Activated naive CD8-positive, alpha-beta T cell treated with anti-CD3 and anti-CD28 coated beads for 36 hours (primary cell): Measurements from ENCODE around the gene EXOC3. TPM values are rescaled to one million over a fixed set of nuclear protein-coding genes. Genes with fewer than 3 reads are reported as not detected.

Experiments
- DNase-seq: peaks from one replicate; pipeline ENCODE4 v3.0.0; 2021
- H3K27ac Mint-ChIP-seq: one replicate; pipeline ENCODE4 v1.8.0; 2022; ENCODE audit warnings: mild to moderate bottlenecking, moderate library complexity, mixed read lengths
- H3K27me3 Mint-ChIP-seq: one replicate; pipeline ENCODE4 v1.8.0; 2022; ENCODE audit warnings: mild to moderate bottlenecking, mixed read lengths
- H3K36me3 Mint-ChIP-seq: one replicate; pipeline ENCODE4 v1.8.0; 2021; ENCODE audit warnings: mild to moderate bottlenecking, mixed read lengths
- H3K4me1 Mint-ChIP-seq: one replicate; pipeline ENCODE4 v1.8.0; 2021; ENCODE audit warnings: mixed read lengths
- H3K4me3 Mint-ChIP-seq: one replicate; pipeline ENCODE4 v1.8.0; 2022; ENCODE audit warnings: mild to moderate bottlenecking, moderate library complexity, mixed read lengths
- H3K9me3 Mint-ChIP-seq: one replicate; pipeline ENCODE4 v1.8.0; 2022; ENCODE audit warnings: mixed read lengths
- total RNA-seq, 2 experiments: library from RNA; stranded (reverse); gene quantifications; one replicate each; pipeline ENCODE4 v1.2.3, GENCODE V29; 2021

The EXOC3 gene
- total RNA-seq, 2 experiments from 2014 or later = 58.2 to 61.2 TPM

- Mint-ChIP-seq H3K4me1 (peaks cover 42% of the 10 kb centered on the region), H3K27ac (no peak overlapping the region), H3K9me3 (peaks cover 24% of the 10 kb centered on the region), H3K27me3 (no peaks in the 10 kb centered on the region), H3K4me3 (no peak overlapping the region), H3K36me3 (peaks cover 75% of the 10 kb centered on the region)
- no peak for DNase-seq
Measured at GRCh38 chr5:449151-449550, 6.2 kb downstream of the EXOC3 start.

- Mint-ChIP-seq H3K27ac (no peak overlapping the region), H3K9me3 (peaks cover 24% of the 10 kb centered on the region), H3K27me3 (no peaks in the 10 kb centered on the region), H3K4me3 (no peak overlapping the region), H3K4me1 (peaks cover 31% of the 10 kb centered on the region), H3K36me3 (peaks cover 70% of the 10 kb centered on the region)
- no peak for DNase-seq
Measured at GRCh38 chr5:451587-452458, 8.8 kb downstream of the EXOC3 start.

- H3K4me3 Mint-ChIP-seq = no peak overlapping the region
Measured at GRCh38 chr5:452978-453710, 10.2 kb downstream of the EXOC3 start.

GRCh38 chr5:453725-454481 lies 10.9 kb downstream of the EXOC3 start:
- peaks cover 68% of the 10 kb centered on the region for H3K36me3 Mint-ChIP-seq
- DNase-seq = no peak
- H3K27me3 Mint-ChIP-seq = no peaks in the 10 kb centered on the region
- peak overlapping the region; percentile 77 for H3K27ac Mint-ChIP-seq
- H3K4me1 Mint-ChIP-seq = peaks cover 37% of the 10 kb centered on the region
- H3K4me3 Mint-ChIP-seq = no peak overlapping the region
- peaks cover 24% of the 10 kb centered on the region for H3K9me3 Mint-ChIP-seq

More at GRCh38 chr5:452978-453710, 10.2 kb downstream of the EXOC3 start:
- Mint-ChIP-seq H3K4me1 (peaks cover 30% of the 10 kb centered on the region), H3K27ac (peak overlapping the region; percentile 58), H3K27me3 (no peaks in the 10 kb centered on the region), H3K36me3 (peaks cover 66% of the 10 kb centered on the region), H3K9me3 (peaks cover 24% of the 10 kb centered on the region)
- DNase-seq = no peak

- Mint-ChIP-seq H3K27me3 (no peaks in the 10 kb centered on the region), H3K4me1 (peaks cover 41% of the 10 kb centered on the region), H3K36me3 (peaks cover 68% of the 10 kb centered on the region), H3K27ac (no peak overlapping the region), H3K4me3 (no peak overlapping the region), H3K9me3 (peaks cover 24% of the 10 kb centered on the region)
- no peak for DNase-seq
Measured at GRCh38 chr5:454936-455335, 12.0 kb downstream of the EXOC3 start.

GRCh38 chr5:455806-456205 lies 12.8 kb downstream of the EXOC3 start:
- H3K4me1 Mint-ChIP-seq = peaks cover 49% of the 10 kb centered on the region
- H3K4me3 Mint-ChIP-seq = no peak overlapping the region
- H3K36me3 Mint-ChIP-seq = peaks cover 68% of the 10 kb centered on the region
- DNase-seq = no peak
- no peak overlapping the region for H3K27ac Mint-ChIP-seq
- H3K9me3 Mint-ChIP-seq = peaks cover 19% of the 10 kb centered on the region
- no peaks in the 10 kb centered on the region for H3K27me3 Mint-ChIP-seq

GRCh38 chr5:456351-457194 lies 13.6 kb downstream of the EXOC3 start:
- no peak for DNase-seq
- no peaks in the 10 kb centered on the region for H3K27me3 Mint-ChIP-seq
- peaks cover 12% of the 10 kb centered on the region for H3K9me3 Mint-ChIP-seq
- no peak overlapping the region for H3K27ac Mint-ChIP-seq
- peaks cover 65% of the 10 kb centered on the region for H3K36me3 Mint-ChIP-seq
- H3K4me1 Mint-ChIP-seq = peaks cover 50% of the 10 kb centered on the region
- H3K4me3 Mint-ChIP-seq = no peak overlapping the region

- peaks cover 4% of the 10 kb centered on the region for H3K9me3 Mint-ChIP-seq
- peaks cover 54% of the 10 kb centered on the region for H3K4me1 Mint-ChIP-seq
- DNase-seq = no peak
- H3K27ac Mint-ChIP-seq = no peak overlapping the region
- no peaks in the 10 kb centered on the region for H3K27me3 Mint-ChIP-seq
- peaks cover 65% of the 10 kb centered on the region for H3K36me3 Mint-ChIP-seq
- no peak overlapping the region for H3K4me3 Mint-ChIP-seq
Measured at GRCh38 chr5:457195-457961, 14.4 kb downstream of the EXOC3 start.

- peak; percentile 74 for DNase-seq
- Mint-ChIP-seq H3K36me3 (peaks cover 64% of the 10 kb centered on the region), H3K4me1 (peaks cover 52% of the 10 kb centered on the region), H3K27ac (peak overlapping the region; percentile 85), H3K9me3 (no peaks in the 10 kb centered on the region), H3K27me3 (no peaks in the 10 kb centered on the region), H3K4me3 (peak overlapping the region; percentile 73)
Measured at GRCh38 chr5:458547-459353, 15.8 kb downstream of the EXOC3 start.

- H3K9me3 Mint-ChIP-seq = no peaks in the 10 kb centered on the region
- peak overlapping the region; percentile 85 for H3K27ac Mint-ChIP-seq
- no peaks in the 10 kb centered on the region for H3K27me3 Mint-ChIP-seq
- H3K4me3 Mint-ChIP-seq = peak overlapping the region; percentile 73
- no peak for DNase-seq
- H3K36me3 Mint-ChIP-seq = peaks cover 65% of the 10 kb centered on the region
- H3K4me1 Mint-ChIP-seq = peaks cover 52% of the 10 kb centered on the region
Measured at GRCh38 chr5:459562-460272, 16.7 kb downstream of the EXOC3 start.

- Mint-ChIP-seq H3K4me1 (peaks cover 52% of the 10 kb centered on the region), H3K4me3 (peak overlapping the region; percentile 73), H3K9me3 (no peaks in the 10 kb centered on the region)
Measured at GRCh38 chr5:460273-460625, 17.3 kb downstream of the EXOC3 start.

GRCh38 chr5:462051-462481 lies 19.1 kb downstream of the EXOC3 start:
- DNase-seq = no peak
- Mint-ChIP-seq H3K9me3 (no peaks in the 10 kb centered on the region), H3K36me3 (peaks cover 68% of the 10 kb centered on the region), H3K27ac (peak overlapping the region; percentile 72), H3K4me3 (no peak overlapping the region), H3K27me3 (no peaks in the 10 kb centered on the region), H3K4me1 (peaks cover 52% of the 10 kb centered on the region)

More at GRCh38 chr5:460273-460625, 17.3 kb downstream of the EXOC3 start:
- Mint-ChIP-seq H3K27me3 (no peaks in the 10 kb centered on the region), H3K36me3 (peaks cover 68% of the 10 kb centered on the region), H3K27ac (peak overlapping the region; percentile 85)
- DNase-seq = no peak
